B cell (primary cell): ENCODE measurements around the gene CIAO2A. TPM values are rescaled to one million over a fixed set of nuclear protein-coding genes. Genes with fewer than 3 reads are reported as not detected.

Source experiments
- ATAC-seq: fragments of 200-7000 bp; cut with Tn5 transposase; one replicate; pipeline ENCODE4 v1.10.0; 2021; ENCODE audit warnings: low read depth, mild to moderate bottlenecking, moderate number of reproducible peaks, moderate library complexity
- CTCF ChIA-PET: fragments of 350-600 bp; sonication (Branson Sonifier 250); formaldehyde crosslinking; loops from one replicate; lab custom pipeline; 2021; ENCODE audit warnings: antibody characterized with exemption, inconsistent platforms; lab: Charles Lee
- POLR2A ChIA-PET: fragments of 350-600 bp; sonication (Branson Sonifier 250); formaldehyde crosslinking; loops from one replicate; lab custom pipeline; 2021; ENCODE audit warnings: antibody characterized with exemption; lab: Charles Lee
- DNase-seq: peaks from one replicate; pipeline ENCODE4 v3.0.0; 2013
- H2AFZ ChIP-seq: 2 replicates; pipeline ENCODE4 v1.6.1; 2012; ENCODE audit warnings: mild to moderate bottlenecking, low read depth, low read length; ENCODE audit not compliant: insufficient read depth, poor library complexity, severe bottlenecking
- H3K27ac ChIP-seq, 2 donors: 1 replicate in 1 of 2; 2 replicates in 1 of 2; pipeline ENCODE4 v1.5.1; 2012 to 2013; ENCODE audit warnings: low read length in 2 of 2, mild to moderate bottlenecking in 2 of 2, moderate library complexity in 1 of 2
- H3K27me3 ChIP-seq, 4 experiments: fragments of 200-600 bp in 1 of 4; sonication (generic) in 1 of 4; replicated peaks in 1 of 4; 1 replicate in 2 of 4; 2 replicates in 2 of 4; pipeline versions ENCODE4 v1.6.1 to v1.7.0; 2013 to 2016; ENCODE audit warnings: low read length in 3 of 4, mild to moderate bottlenecking in 2 of 4, mixed read lengths in 1 of 4, moderate library complexity in 1 of 4; ENCODE audit not compliant: insufficient read depth in 4 of 4, control insufficient read depth in 3 of 4; ENCODE audit errors: control extremely low read depth in 1 of 4
- H3K36me3 ChIP-seq, 2 experiments: replicated peaks in 1 of 2; 1 replicate in 1 of 2; 2 replicates in 1 of 2; pipeline versions ENCODE4 v1.6.1 to v1.7.1; 2013; ENCODE audit warnings: low read length in 1 of 2; ENCODE audit not compliant: insufficient read depth in 2 of 2, control insufficient read depth in 1 of 2; ENCODE audit errors: control extremely low read depth in 1 of 2, extremely low read depth in 1 of 2
- H3K4me1 ChIP-seq, 2 donors: fragments of 200-600 bp in 1 of 2; sonication (generic) in 1 of 2; 1 replicate in 1 of 2; 2 replicates in 1 of 2; pipeline versions ENCODE4 v1.5.1 to v1.6.1; 2013 to 2017; ENCODE audit warnings: low read length in 2 of 2; ENCODE audit not compliant: control insufficient read depth in 2 of 2, insufficient read depth in 2 of 2
- H3K4me2 ChIP-seq: replicated peaks from 2 replicates; pipeline ENCODE3; 2012; ENCODE audit warnings: mild to moderate bottlenecking, low read depth, low read length; ENCODE audit not compliant: poor library complexity, severe bottlenecking
- H3K4me3 ChIP-seq, 5 experiments: fragments of 200-600 bp in 1 of 5; sonication (generic) in 1 of 5; 1 replicate in 3 of 5; 2 replicates in 2 of 5; pipeline versions ENCODE4 v1.5.1 to v1.7.0; 2011 to 2016; ENCODE audit warnings: low read length in 4 of 5, mild to moderate bottlenecking in 4 of 5, low read depth in 2 of 5, control low read depth in 1 of 5, moderate library complexity in 1 of 5; ENCODE audit not compliant: insufficient read depth in 1 of 5; ENCODE audit errors: control extremely low read depth in 1 of 5, extremely low read depth in 1 of 5
- H3K79me2 ChIP-seq: fragments of 200-600 bp; sonication (generic); one replicate; pipeline ENCODE4 v1.6.0; 2016; ENCODE audit warnings: low read length; ENCODE audit not compliant: control insufficient read depth, insufficient read depth
- H3K9ac ChIP-seq: fragments of 200-600 bp; sonication (generic); 2 replicates; pipeline ENCODE4 v1.6.1; 2017; ENCODE audit warnings: mild to moderate bottlenecking, low read length, moderate library complexity
- H3K9me3 ChIP-seq, 3 donors: one replicate each; pipeline versions ENCODE4 v1.6.1 to v1.7.1; 2013; ENCODE audit warnings: low read length in 2 of 3; ENCODE audit not compliant: control insufficient read depth in 2 of 3, insufficient read depth in 1 of 3; ENCODE audit errors: control extremely low read depth in 1 of 3
- H4K20me1 ChIP-seq: 2 replicates; pipeline ENCODE4 v1.6.0; 2012; ENCODE audit warnings: mild to moderate bottlenecking, low read length; ENCODE audit not compliant: insufficient read depth, control insufficient read depth, poor library complexity, severe bottlenecking
- H3K27ac Mint-ChIP-seq: one replicate; pipeline ENCODE4 v1.8.0; 2021; ENCODE audit warnings: mixed read lengths
- H3K27me3 Mint-ChIP-seq: one replicate; pipeline ENCODE4 v1.8.0; 2021; ENCODE audit warnings: mixed read lengths
- H3K4me1 Mint-ChIP-seq: one replicate; pipeline ENCODE4 v1.8.0; 2021; ENCODE audit warnings: mixed read lengths
- H3K4me3 Mint-ChIP-seq: one replicate; pipeline ENCODE4 v1.8.0; 2021; ENCODE audit warnings: mixed read lengths
- H3K9me3 Mint-ChIP-seq: one replicate; pipeline ENCODE4 v1.8.0; 2022; ENCODE audit warnings: mixed read lengths; ENCODE audit not compliant: insufficient read depth
- CTCF ChIP-seq: fragments of 200-600 bp; IDR thresholded peaks from one replicate; pipeline ENCODE4 v1.8.0; 2022; ENCODE audit warnings: antibody characterized with exemption, mild to moderate bottlenecking
- EZH2 ChIP-seq: IDR thresholded peaks from 2 replicates; pipeline ENCODE4 v1.6.1; 2012; ENCODE audit warnings: borderline replicate concordance, low read depth, mild to moderate bottlenecking, moderate library complexity, low read length; ENCODE audit not compliant: insufficient read depth, poor library complexity, severe bottlenecking
- WGBS: methylation state at CpG from one replicate; pipeline ENCODE4 v1.1.5; 2013; ENCODE audit warnings: missing lambda C conversion rate; ENCODE audit not compliant: insufficient coverage; 5-methylcytosine and 5-hydroxymethylcytosine counted together
- intact Hi-C: fragments of 100-400 bp; cut with micrococcal nuclease; formaldehyde crosslinking; loops from one replicate; pipeline ENCODE4 v1.10.0; 2022
- polyA plus RNA-seq: library from polyadenylated mRNA; depleted of rRNA; stranded (reverse); fragments of >200 nt; gene quantifications from 2 replicates; pipeline ENCODE4 v1.2.3, GENCODE V29; 2012
- total RNA-seq, 2 donors: library from RNA; stranded (reverse); fragments of 120-200 nt in 1 of 2; gene quantifications; 1 replicate in 1 of 2; 2 replicates in 1 of 2; pipeline versions ENCODE4 v1.2.3 to v1.2.4, GENCODE V29; 2013 to 2022

Gene CIAO2A
- total and polyA plus RNA-seq, 2 donors (not counting 1 experiment from before 2014, with no cell fraction given): 68.2 to 71.5 TPM

GRCh38 chr15:64051093-64051402, 42.6 kb downstream of the CIAO2A start:
- no peak for TF ChIP-seq EZH2
- TF ChIP-seq CTCF: no peak
- no peak overlapping the region for H3K4me2 ChIP-seq
- no peak overlapping the region for H2AFZ ChIP-seq
- intact Hi-C loops: no loop called here
- Mint-ChIP-seq H3K4me1 (peaks cover 32% of the 10 kb centered on the region), H3K27me3 (no peaks in the 10 kb centered on the region), H3K4me3 (no peak overlapping the region), H3K9me3 (no peaks in the 10 kb centered on the region), H3K27ac (no peak overlapping the region)
- H4K20me1 ChIP-seq: peaks cover 7% of the 10 kb centered on the region
- H3K9me3 ChIP-seq: no peaks in the 10 kb centered on the region
- DNase-seq (no peak), ATAC-seq (no peak)
- ChIA-PET POLR2A (no interaction called here), CTCF (interaction anchor here (1.5 to 2.1 kb wide), 3 partner anchors 102 to 299 kb away, joined by 4 to 8 read pairs (median 5); no protein-coding TSS in a partner anchor)
- H3K9ac ChIP-seq: no peak overlapping the region
- H3K79me2 ChIP-seq: no peaks in the 10 kb centered on the region
- H3K36me3 ChIP-seq: no peaks in the 10 kb centered on the region
- H3K27ac ChIP-seq: no peak overlapping the region
- H3K27me3 ChIP-seq: no peaks in the 10 kb centered on the region
- H3K4me3 ChIP-seq: no peak overlapping the region
- peaks cover 36 to 45% of the 10 kb centered on the region in 2 donors for H3K4me1 ChIP-seq
- WGBS: no CpG with 5 or more reads among the region's 2 CpGs

GRCh38 chr15:64050281-64051092, 43.2 kb downstream of the CIAO2A start:
- H3K4me3 ChIP-seq: no peak overlapping the region
- Mint-ChIP-seq H3K9me3 (no peaks in the 10 kb centered on the region), H3K27me3 (no peaks in the 10 kb centered on the region), H3K4me3 (no peak overlapping the region), H3K27ac (no peak overlapping the region), H3K4me1 (peaks cover 35% of the 10 kb centered on the region)
- H3K9ac ChIP-seq: no peak overlapping the region
- H3K79me2 ChIP-seq: no peaks in the 10 kb centered on the region
- ChIA-PET POLR2A (interaction anchor here (0.6 kb wide), 1 partner anchor 621 kb away, joined by 6 read pairs; no protein-coding TSS in a partner anchor), CTCF (interaction anchor here (1.4 to 2.1 kb wide), 4 partner anchors 17 to 298 kb away, joined by 4 to 8 read pairs (median 6); no protein-coding TSS in a partner anchor)
- no peaks in the 10 kb centered on the region for H3K27me3 ChIP-seq
- TF ChIP-seq EZH2 (no peak), CTCF (no peak)
- no peak overlapping the region for H2AFZ ChIP-seq
- H3K9me3 ChIP-seq: no peaks in the 10 kb centered on the region
- DNase-seq: no peak
- no peak overlapping the region for H3K4me2 ChIP-seq
- H3K27ac ChIP-seq: no peak overlapping the region
- no peaks in the 10 kb centered on the region for H3K36me3 ChIP-seq
- H4K20me1 ChIP-seq: peaks cover 7% of the 10 kb centered on the region
- WGBS: 95% methylated on average over 6 of the region's 8 CpGs
- ATAC-seq: no peak
- intact Hi-C loops: no loop called here
- H3K4me1 ChIP-seq: peaks cover 41 to 50% of the 10 kb centered on the region in 2 donors
